Neural cell (in vitro differentiated cells): ENCODE data around the gene GPR63. TPM values are rescaled to one million over a fixed set of nuclear protein-coding genes. Genes with fewer than 3 reads are reported as not detected.

ENCODE experiments used
- H2AFZ ChIP-seq: fragments of 200-600, 300-800 bp; sonication (generic), shearing (Covaris generic); 2 replicates; pipeline ENCODE4 v1.6.0; 2014; ENCODE audit warnings: low read depth, mild to moderate bottlenecking, antibody characterized with exemption, low read length, moderate library complexity
- H3F3A ChIP-seq: fragments of 200-600 bp; shearing (Covaris generic); 2 replicates; pipeline ENCODE4 v1.6.1; 2016; ENCODE audit warnings: mild to moderate bottlenecking, moderate library complexity, mixed read lengths, antibody characterized with exemption, low read length; ENCODE audit not compliant: insufficient read depth, poor library complexity, severe bottlenecking
- H3K27ac ChIP-seq: fragments of 200-600, 300-800 bp; sonication (generic), shearing (Covaris generic); 2 replicates; pipeline ENCODE4 v1.5.1; 2014; ENCODE audit warnings: mild to moderate bottlenecking, low read length, moderate library complexity
- H3K27me3 ChIP-seq: fragments of 300-800, 200-600 bp; sonication (generic), shearing (Covaris generic); 2 replicates; pipeline ENCODE4 v1.6.0; 2014; ENCODE audit warnings: mild to moderate bottlenecking, low read depth, low read length, moderate library complexity; ENCODE audit not compliant: insufficient read depth
- H3K36me3 ChIP-seq: fragments of 300-800, 200-600 bp; sonication (generic), shearing (Covaris generic); 2 replicates; pipeline ENCODE4 v1.5.1; 2014; ENCODE audit warnings: mild to moderate bottlenecking, antibody characterized with exemption, low read length, moderate library complexity; ENCODE audit not compliant: insufficient read depth
- H3K4me2 ChIP-seq: fragments of 300-800, 200-600 bp; sonication (generic), shearing (Covaris generic); 2 replicates; pipeline ENCODE4 v1.6.0; 2014; ENCODE audit warnings: mild to moderate bottlenecking, low read length
- H3K4me3 ChIP-seq: fragments of 300-800, 200-600 bp; sonication (generic), shearing (Covaris generic); 2 replicates; pipeline ENCODE4 v1.5.1; 2014; ENCODE audit warnings: mild to moderate bottlenecking, low read length, moderate library complexity
- H3K79me2 ChIP-seq: fragments of 200-600 bp; shearing (Covaris generic); replicated peaks from 2 replicates; pipeline ENCODE4 v1.6.0; 2014; ENCODE audit warnings: mild to moderate bottlenecking, low read length, moderate library complexity; ENCODE audit not compliant: insufficient read depth
- H3K9ac ChIP-seq: fragments of 300-800, 200-600 bp; sonication (generic), shearing (Covaris generic); 2 replicates; pipeline ENCODE4 v1.6.1; 2016; ENCODE audit warnings: mild to moderate bottlenecking, low read length, mixed read lengths
- H3K9me2 ChIP-seq: fragments of 200-600 bp; shearing (Covaris generic); 2 replicates; pipeline ENCODE4 v1.6.1; 2016; ENCODE audit warnings: mild to moderate bottlenecking, low read length, mixed read lengths; ENCODE audit not compliant: insufficient read depth
- H3K9me3 ChIP-seq: fragments of 200-600, 300-800 bp; sonication (generic), shearing (Covaris generic); 2 replicates; pipeline ENCODE4 v1.6.1; 2016; ENCODE audit warnings: mild to moderate bottlenecking, mixed run types, low read length, moderate library complexity, mixed read lengths
- H4K20me1 ChIP-seq: fragments of 200-600 bp; shearing (Covaris generic); 2 replicates; pipeline ENCODE4 v1.6.1; 2016; ENCODE audit warnings: mild to moderate bottlenecking, mixed run types; ENCODE audit not compliant: insufficient read depth
- CTCF ChIP-seq: fragments of 450-650 bp; IDR thresholded peaks from 2 replicates; pipeline ENCODE4 v1.5.1; 2014; ENCODE audit warnings: antibody characterized with exemption, mild to moderate bottlenecking, moderate library complexity; ENCODE audit not compliant: poor library complexity, severe bottlenecking
- EP300 ChIP-seq: fragments of 450-650 bp; conservative IDR thresholded peaks from 2 replicates; pipeline ENCODE4 v1.6.1; 2014; ENCODE audit warnings: antibody characterized with exemption, mild to moderate bottlenecking, moderate library complexity; ENCODE audit not compliant: poor library complexity, severe bottlenecking
- EZH2 ChIP-seq: fragments of 200-600, 300-800 bp; shearing (Covaris generic), sonication (generic); IDR thresholded peaks from 2 replicates; pipeline ENCODE4 v1.6.1; 2014; ENCODE audit warnings: antibody characterized with exemption, low read length, borderline replicate concordance, mild to moderate bottlenecking; ENCODE audit not compliant: insufficient read depth, poor library complexity, severe bottlenecking
- MXI1 ChIP-seq: fragments of 450-650 bp; conservative IDR thresholded peaks from 2 replicates; pipeline ENCODE4 v1.6.1; 2014; ENCODE audit warnings: antibody characterized with exemption, mild to moderate bottlenecking; ENCODE audit not compliant: poor library complexity, severe bottlenecking
- POLR2AphosphoS5 ChIP-seq: IDR thresholded peaks from 2 replicates; pipeline ENCODE4 v1.6.1; 2012
- RAD21 ChIP-seq: fragments of 450-650 bp; conservative IDR thresholded peaks from 2 replicates; pipeline ENCODE4 v1.6.1; 2014; ENCODE audit warnings: antibody characterized with exemption, mild to moderate bottlenecking, moderate library complexity
- REST ChIP-seq: IDR thresholded peaks from 2 replicates; pipeline ENCODE4 v1.6.1; 2012; ENCODE audit warnings: borderline replicate concordance
- SMC3 ChIP-seq: fragments of 450-650 bp; conservative IDR thresholded peaks from 2 replicates; pipeline ENCODE4 v1.6.1; 2014; ENCODE audit warnings: antibody characterized with exemption, mild to moderate bottlenecking, moderate library complexity; ENCODE audit not compliant: poor library complexity
- TAF1 ChIP-seq: IDR thresholded peaks from 2 replicates; pipeline ENCODE4 v1.6.1; 2012; ENCODE audit warnings: low read depth
- polyA plus RNA-seq: library from polyadenylated mRNA; depleted of rRNA; stranded (reverse); fragments of >200 nt; gene quantifications from 2 replicates; pipeline ENCODE4 v1.2.3, GENCODE V29; 2014

The GPR63 gene
- polyA plus RNA-seq, 1 donor from 2014 or later, result 1.6 TPM

- H3K27ac ChIP-seq, result no peak overlapping the region
- H3K4me3 ChIP-seq, result no peak overlapping the region
- H4K20me1 ChIP-seq, result no peaks in the 10 kb centered on the region
- no peaks in the 10 kb centered on the region for H3K36me3 ChIP-seq
- H2AFZ ChIP-seq, result no peak overlapping the region
- no peaks in the 10 kb centered on the region for H3K9me2 ChIP-seq
- H3K4me2 ChIP-seq, result no peak overlapping the region
- no peaks in the 10 kb centered on the region for H3F3A ChIP-seq
- no peaks in the 10 kb centered on the region for H3K79me2 ChIP-seq
- no peak for TF ChIP-seq TAF1
- no peak for TF ChIP-seq CTCF
- no peak for TF ChIP-seq RAD21
- no peak for TF ChIP-seq MXI1
- TF ChIP-seq EP300, result no peak
- TF ChIP-seq SMC3, result no peak
- TF ChIP-seq POLR2AphosphoS5, result no peak
- no peak for TF ChIP-seq REST
- no peak for TF ChIP-seq EZH2
- H3K9ac ChIP-seq, result no peak overlapping the region
- no peaks in the 10 kb centered on the region for H3K9me3 ChIP-seq
- no peaks in the 10 kb centered on the region for H3K27me3 ChIP-seq
Measured at GRCh38 chr6:96853083-96853482, 15.8 kb upstream of the GPR63 start.

- TF ChIP-seq TAF1 (no peak), EP300 (no peak), RAD21 (no peak), POLR2AphosphoS5 (no peak), CTCF (no peak), REST (no peak), SMC3 (no peak), EZH2 (no peak), MXI1 (no peak)
- H3K79me2 ChIP-seq, result no peaks in the 10 kb centered on the region
- no peak overlapping the region for H3K9ac ChIP-seq
- no peak overlapping the region for H3K4me3 ChIP-seq
- H3F3A ChIP-seq, result no peaks in the 10 kb centered on the region
- no peak overlapping the region for H2AFZ ChIP-seq
- no peaks in the 10 kb centered on the region for H3K36me3 ChIP-seq
- no peaks in the 10 kb centered on the region for H4K20me1 ChIP-seq
- no peak overlapping the region for H3K4me2 ChIP-seq
- no peak overlapping the region for H3K27ac ChIP-seq
- H3K27me3 ChIP-seq, result no peaks in the 10 kb centered on the region
- no peaks in the 10 kb centered on the region for H3K9me3 ChIP-seq
- H3K9me2 ChIP-seq, result no peaks in the 10 kb centered on the region
Measured at GRCh38 chr6:96852605-96853004, 15.3 kb upstream of the GPR63 start.
